HEK293 (cell line): ENCODE measurements around the gene ARHGAP21.

Experiments used
- PRDM1 ChIP-seq: fragments of 450-650 bp; formaldehyde crosslinking; IDR thresholded peaks from 2 replicates; pipeline ENCODE4; 2016; ENCODE audit warnings: missing biosample characterization, missing genetic modification characterization
- SALL2 ChIP-seq: fragments of 450-650 bp; formaldehyde crosslinking; IDR thresholded peaks from 2 replicates; pipeline ENCODE4 v1.5.0; 2017; ENCODE audit warnings: missing biosample characterization, mild to moderate bottlenecking, missing genetic modification characterization, borderline replicate concordance
- SP2 ChIP-seq: fragments of 450-650 bp; formaldehyde crosslinking; IDR thresholded peaks from 2 replicates; pipeline ENCODE4 v1.5.1; 2016; ENCODE audit warnings: missing biosample characterization, missing genetic modification characterization
- TCF7L2 ChIP-seq: IDR thresholded peaks from 2 replicates; pipeline ENCODE4 v1.6.1; 2011; ENCODE audit warnings: low read depth, mild to moderate bottlenecking, inconsistent platforms, low read length, moderate library complexity, borderline replicate concordance
- ZFP3 ChIP-seq: fragments of 450-650 bp; formaldehyde crosslinking; IDR thresholded peaks from 2 replicates; pipeline ENCODE4 v1.5.1; 2016; ENCODE audit warnings: low read depth, missing biosample characterization, missing genetic modification characterization
- ZNF138 ChIP-seq: fragments of 450-650 bp; formaldehyde crosslinking; IDR thresholded peaks from 2 replicates; pipeline ENCODE4 v1.5.1; 2016; ENCODE audit warnings: missing biosample characterization, missing genetic modification characterization, borderline replicate concordance
- ZNF350 ChIP-seq: fragments of 450-650 bp; formaldehyde crosslinking; IDR thresholded peaks from 2 replicates; pipeline ENCODE4 v1.5.0; 2017; ENCODE audit warnings: missing biosample characterization, mild to moderate bottlenecking, missing genetic modification characterization
- ZNF707 ChIP-seq: fragments of 450-650 bp; formaldehyde crosslinking; IDR thresholded peaks from 2 replicates; pipeline ENCODE4 v1.5.1; 2016; ENCODE audit warnings: missing biosample characterization, missing genetic modification characterization
- ZNF747 ChIP-seq: fragments of 450-650 bp; formaldehyde crosslinking; IDR thresholded peaks from 2 replicates; pipeline ENCODE4 v1.5.1; 2016; ENCODE audit warnings: missing biosample characterization, missing genetic modification characterization
- ZNF768 ChIP-seq: fragments of 450-650 bp; formaldehyde crosslinking; IDR thresholded peaks from 2 replicates; pipeline ENCODE4 v1.5.1; 2018; ENCODE audit warnings: missing biosample characterization, mild to moderate bottlenecking, missing genetic modification characterization
- TF ChIP-seq, protein P1 (sequence below): fragments of 450-650 bp; formaldehyde crosslinking; IDR thresholded peaks from 2 replicates; pipeline ENCODE4 v1.5.1; 2016; ENCODE audit warnings: missing biosample characterization, missing genetic modification characterization
- TF ChIP-seq, protein P2 (sequence below): fragments of 450-650 bp; formaldehyde crosslinking; IDR thresholded peaks from 2 replicates; pipeline ENCODE4 v1.5.1; 2017; ENCODE audit warnings: missing biosample characterization, missing genetic modification characterization
- TF ChIP-seq, protein P3 (sequence below): fragments of 450-650 bp; formaldehyde crosslinking; IDR thresholded peaks from 2 replicates; pipeline ENCODE4 v1.5.1; 2016; ENCODE audit warnings: missing biosample characterization, missing genetic modification characterization

DNA sequence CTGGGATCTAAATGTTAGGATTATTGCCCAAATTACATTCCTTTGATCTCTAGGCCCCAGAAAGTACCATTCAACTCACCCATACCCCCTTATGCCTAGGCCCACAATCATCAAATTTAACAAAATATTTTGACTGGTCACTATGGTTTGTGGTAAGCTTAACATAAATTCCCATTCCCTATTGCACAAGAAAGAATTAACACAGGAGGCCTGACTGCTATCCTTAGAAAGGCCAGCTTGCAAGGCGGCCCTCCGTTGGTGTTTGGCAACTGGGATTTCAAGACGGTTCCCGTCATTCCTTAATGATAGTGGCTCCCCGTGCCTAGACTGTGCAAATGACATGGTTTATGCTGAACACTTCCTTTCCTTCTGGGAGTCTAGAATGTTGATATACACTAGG is 29.6 kb downstream of the ARHGAP21 start:
- TF ChIP-seq, protein P1, sequence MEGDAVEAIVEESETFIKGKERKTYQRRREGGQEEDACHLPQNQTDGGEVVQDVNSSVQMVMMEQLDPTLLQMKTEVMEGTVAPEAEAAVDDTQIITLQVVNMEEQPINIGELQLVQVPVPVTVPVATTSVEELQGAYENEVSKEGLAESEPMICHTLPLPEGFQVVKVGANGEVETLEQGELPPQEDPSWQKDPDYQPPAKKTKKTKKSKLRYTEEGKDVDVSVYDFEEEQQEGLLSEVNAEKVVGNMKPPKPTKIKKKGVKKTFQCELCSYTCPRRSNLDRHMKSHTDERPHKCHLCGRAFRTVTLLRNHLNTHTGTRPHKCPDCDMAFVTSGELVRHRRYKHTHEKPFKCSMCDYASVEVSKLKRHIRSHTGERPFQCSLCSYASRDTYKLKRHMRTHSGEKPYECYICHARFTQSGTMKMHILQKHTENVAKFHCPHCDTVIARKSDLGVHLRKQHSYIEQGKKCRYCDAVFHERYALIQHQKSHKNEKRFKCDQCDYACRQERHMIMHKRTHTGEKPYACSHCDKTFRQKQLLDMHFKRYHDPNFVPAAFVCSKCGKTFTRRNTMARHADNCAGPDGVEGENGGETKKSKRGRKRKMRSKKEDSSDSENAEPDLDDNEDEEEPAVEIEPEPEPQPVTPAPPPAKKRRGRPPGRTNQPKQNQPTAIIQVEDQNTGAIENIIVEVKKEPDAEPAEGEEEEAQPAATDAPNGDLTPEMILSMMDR: no peak
- TF ChIP-seq ZNF707 (tag by site-specific recombination): no peak
- no peak for TF ChIP-seq ZNF350 (tag by site-specific recombination)
- no peak for TF ChIP-seq ZNF747 (tag by site-specific recombination)
- no peak for TF ChIP-seq SALL2 (tag by site-specific recombination)
- TF ChIP-seq ZFP3 (tag by site-specific recombination): no peak
- TF ChIP-seq, protein P2, sequence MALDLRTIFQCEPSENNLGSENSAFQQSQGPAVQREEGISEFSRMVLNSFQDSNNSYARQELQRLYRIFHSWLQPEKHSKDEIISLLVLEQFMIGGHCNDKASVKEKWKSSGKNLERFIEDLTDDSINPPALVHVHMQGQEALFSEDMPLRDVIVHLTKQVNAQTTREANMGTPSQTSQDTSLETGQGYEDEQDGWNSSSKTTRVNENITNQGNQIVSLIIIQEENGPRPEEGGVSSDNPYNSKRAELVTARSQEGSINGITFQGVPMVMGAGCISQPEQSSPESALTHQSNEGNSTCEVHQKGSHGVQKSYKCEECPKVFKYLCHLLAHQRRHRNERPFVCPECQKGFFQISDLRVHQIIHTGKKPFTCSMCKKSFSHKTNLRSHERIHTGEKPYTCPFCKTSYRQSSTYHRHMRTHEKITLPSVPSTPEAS: no peak
- no peak for TF ChIP-seq ZNF768 (tag by site-specific recombination)
- TF ChIP-seq, protein P3, sequence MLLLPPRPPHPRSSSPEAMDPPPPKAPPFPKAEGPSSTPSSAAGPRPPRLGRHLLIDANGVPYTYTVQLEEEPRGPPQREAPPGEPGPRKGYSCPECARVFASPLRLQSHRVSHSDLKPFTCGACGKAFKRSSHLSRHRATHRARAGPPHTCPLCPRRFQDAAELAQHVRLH (tag by site-specific recombination): no peak
- no peak for TF ChIP-seq SP2
- TF ChIP-seq TCF7L2: no peak
- TF ChIP-seq PRDM1 (tag by site-specific recombination): no peak
- no peak for TF ChIP-seq ZNF138 (tag by site-specific recombination)
